ENCODE data around the gene WNT5B.

- TF ChIP-seq CTCF (conservative IDR thresholded peaks at IDR 0.05; ENCODE audit: low read length) (no peak), EZH2phosphoT487 (IDR thresholded peaks at IDR 0.05; ENCODE audit: borderline replicate concordance, low read depth, low read length) (no peak)
Observed at GRCh38 chr12:1590221-1590979, 38.6 kb upstream of the WNT5B start.
